NCI-H2196 (cell line): ENCODE results near the gene TIE1.

ENCODE experiments used
- DNase-seq: peaks from one replicate; lab custom pipeline; 2025; ENCODE audit not compliant: unreplicated experiment; lab: John Stamatoyannopoulos, UW

The TIE1 gene

DNA sequence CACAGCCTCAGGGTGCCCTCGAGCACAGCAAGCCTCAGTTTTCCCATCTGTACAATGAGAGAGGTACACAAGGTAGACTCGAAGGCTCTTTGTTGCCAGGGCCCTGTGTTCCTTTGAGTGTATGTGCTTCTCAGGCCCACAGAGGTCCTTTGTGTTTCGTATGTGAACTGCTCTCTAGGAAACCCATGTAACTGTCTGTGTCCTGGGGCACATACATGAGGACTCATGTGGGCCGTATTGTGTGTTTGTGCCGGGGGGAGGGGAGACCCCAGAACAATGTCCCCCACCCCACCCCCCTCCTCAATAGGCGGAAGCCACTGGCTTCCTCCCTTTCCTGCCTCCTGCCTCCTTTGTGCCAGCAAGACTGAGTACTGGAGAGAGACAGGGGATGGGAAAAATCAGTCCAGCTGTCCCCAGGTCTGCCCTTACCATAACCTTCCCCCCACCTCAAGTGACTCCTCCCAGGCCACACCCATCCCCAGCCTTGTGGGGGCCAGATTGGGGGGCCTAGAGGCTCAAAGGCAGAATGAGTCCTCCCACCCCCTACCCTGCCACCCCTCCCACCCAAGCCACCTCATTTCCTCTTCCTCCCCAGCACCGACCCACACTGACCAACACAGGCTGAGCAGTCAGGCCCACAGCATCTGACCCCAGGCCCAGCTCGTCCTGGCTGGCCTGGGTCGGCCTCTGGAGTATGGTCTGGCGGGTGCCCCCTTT is at the start of gene TIE1:
Gene TIE1, plus strand, starts transcription at position 605 of the 717 bp plus-strand sequence. Its CDS starts 90 bp downstream, at position 695.
- no peak for DNase-seq

DNA sequence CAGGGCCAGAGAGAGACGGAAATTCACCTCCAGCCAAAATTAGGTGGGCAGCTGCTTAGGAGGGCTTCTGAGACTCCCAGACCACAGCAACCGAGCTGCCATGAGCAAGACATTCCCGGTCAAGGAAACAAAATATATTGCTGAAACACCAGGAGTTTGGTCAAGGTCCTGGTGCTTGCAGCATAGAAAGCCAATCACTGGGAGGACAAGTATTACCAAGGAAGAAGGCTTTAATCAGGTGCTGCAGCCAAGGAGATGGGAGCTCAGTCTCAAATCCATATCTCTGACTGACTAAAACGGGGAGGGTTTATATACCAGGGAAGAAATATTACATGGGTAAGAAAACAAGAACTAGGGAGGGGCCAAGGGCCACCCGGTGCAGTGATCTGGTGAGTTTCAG is 49.8 kb upstream of the TIE1 start:
- no peak for DNase-seq

DNA sequence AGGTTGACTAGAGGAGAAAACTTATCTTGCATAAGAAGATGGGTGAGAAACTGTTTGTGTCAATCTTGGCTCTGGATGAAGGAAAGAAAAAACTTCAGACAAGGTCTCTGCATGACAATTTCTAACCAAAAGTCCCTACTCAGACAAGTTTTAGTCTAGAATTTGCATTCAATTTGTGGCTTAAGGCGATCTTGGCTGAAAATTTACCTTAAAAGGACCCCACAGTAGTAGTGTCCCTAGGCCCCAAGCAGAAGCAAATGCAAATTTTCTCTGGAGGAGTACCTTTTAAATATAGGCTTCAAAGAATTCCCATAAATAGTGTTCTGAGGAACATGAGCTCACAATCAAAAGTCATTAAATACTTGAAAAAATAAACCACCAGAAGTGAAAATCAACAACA is 48.6 kb upstream of the TIE1 start:
- DNase-seq = no peak

DNA sequence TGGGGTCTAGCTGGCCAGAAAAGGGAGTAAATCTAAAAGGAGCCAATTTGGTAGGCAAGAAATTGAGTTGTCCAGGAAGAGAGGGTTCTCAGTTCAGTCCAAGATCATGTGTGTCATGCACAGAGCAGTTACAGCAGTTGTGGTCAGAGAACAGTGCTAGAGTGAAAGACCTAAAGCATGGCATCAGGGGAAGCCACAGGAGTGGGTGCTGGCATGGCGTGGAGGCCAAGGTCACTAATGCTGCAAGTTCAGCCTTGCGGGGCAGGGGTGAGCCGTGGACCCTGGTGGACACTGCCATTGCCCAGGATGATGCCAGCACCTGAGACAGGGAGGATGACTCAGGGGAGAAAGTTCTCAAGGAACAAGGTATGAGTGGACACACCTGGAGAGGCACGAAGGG is 47.6 kb upstream of the TIE1 start:
- no peak for DNase-seq

DNA sequence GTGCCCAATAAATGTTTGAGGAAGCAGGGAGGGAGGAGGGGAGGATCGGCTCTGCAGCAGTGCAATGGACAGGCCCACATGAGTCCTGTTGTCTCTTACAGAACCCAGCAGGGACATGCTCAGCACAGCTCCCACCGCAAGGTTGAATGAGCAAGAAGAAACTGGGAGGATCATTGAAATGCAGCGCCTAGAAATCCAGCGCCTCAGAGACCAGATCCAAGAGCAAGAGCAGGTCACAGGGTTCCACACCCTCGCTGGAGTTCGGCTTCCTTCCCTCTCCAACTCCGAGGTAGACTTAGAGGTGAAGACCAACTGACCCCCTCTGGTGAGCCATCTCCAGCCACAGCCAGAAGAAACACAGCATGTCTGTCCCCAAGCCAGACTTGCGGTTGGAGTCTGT is 46.9 kb upstream of the TIE1 start:
- no peak for DNase-seq

DNA sequence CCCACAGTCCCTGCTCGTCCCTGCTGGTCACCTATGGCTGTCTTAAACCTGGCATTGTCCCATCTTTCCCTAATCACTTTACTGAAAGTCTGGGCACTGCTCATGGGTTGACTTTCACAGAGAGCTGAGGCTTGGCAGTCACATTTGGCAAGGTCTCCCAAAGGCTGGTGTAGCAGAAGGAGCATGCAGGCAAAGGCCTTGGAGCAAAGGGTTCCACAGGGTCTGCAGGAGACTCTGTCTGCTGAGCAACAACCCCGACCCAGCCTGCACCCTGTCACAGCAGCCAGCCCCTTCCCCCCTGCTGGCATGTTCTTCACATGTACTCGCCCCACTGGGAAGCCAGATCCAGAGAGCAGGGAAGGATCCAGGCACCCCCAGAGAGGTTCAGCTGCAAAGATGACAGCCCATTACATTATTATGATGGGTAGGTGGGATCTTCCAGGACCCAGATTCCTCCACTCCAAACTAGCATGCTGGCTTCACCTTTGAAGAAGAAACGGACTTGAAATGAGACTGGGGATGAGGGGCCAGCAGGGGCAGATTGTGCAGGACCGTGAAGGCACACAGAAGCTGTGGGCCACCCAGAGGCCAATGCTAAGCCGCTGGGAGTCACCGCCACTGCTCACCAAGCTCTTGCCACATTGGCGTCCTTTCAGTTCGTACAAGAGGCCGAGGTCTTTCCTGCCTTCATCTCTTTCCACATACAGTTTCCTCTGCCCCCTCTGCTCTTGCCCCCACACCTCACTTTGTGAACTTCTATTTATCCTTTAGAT is 45.2 kb upstream of the TIE1 start:
- DNase-seq = no peak

DNA sequence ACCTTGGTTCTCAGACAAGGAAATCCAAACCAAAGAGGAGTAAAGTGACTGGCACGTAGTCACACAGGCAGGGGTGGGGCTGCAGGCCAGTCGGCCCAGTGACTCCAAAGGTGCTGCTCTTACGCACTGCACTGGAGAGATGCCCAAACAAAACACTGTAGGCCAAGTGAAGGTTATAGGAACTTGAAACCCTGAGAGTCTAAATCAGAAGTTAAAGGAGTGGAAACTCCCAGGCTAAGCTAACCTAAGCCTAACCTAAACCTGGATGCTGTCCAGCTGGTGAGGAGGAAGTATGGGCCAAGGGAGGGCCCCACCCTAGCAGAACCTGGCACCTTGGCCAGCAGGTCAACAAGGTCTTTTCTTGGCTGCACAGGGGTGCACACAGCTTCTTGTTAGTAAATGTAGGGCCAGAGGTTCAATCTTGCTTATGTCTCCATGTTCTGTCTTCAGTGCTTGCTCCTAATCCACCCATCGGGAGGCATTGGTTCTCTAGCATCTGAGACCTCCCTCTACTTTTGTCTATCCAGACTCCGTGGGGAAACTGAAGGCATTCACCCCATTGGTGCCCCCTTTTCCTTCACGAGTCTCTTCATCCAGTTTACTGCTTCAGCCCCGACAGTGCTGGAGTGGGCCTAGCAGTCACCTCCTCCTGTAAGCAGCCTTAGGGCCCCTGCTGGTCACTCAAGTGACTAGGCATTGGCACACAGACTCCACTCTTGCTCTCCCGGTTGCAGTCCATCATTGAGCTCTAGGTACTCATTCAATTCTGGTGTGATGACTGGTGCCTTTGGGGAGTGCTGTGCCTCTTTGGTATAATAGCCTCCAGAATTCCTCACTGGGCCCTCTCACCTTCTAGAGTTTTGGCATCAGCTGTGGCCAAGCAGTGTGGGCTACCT is 43.9 kb upstream of the TIE1 start:
- peak; percentile 64 for DNase-seq

DNA sequence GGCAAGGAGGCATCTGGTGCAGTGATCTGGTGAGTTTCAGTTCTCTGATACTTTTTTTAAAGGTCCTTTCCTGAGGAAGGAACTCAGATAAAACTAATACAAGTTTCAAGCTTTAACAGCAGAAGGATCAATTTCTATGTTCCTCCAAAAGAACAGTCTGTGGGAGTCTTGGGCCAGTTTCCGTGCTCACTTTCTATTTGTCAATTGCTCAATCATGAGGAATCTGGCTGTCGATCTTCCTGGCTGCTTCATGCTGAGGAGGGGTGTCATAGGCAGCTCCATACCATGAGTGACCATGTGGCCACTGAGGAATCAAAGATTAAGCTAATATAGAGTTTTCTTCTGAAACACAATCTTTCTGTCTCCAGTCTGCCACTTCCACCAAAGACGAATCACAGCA is 42.4 kb upstream of the TIE1 start:
- DNase-seq = no peak

DNA sequence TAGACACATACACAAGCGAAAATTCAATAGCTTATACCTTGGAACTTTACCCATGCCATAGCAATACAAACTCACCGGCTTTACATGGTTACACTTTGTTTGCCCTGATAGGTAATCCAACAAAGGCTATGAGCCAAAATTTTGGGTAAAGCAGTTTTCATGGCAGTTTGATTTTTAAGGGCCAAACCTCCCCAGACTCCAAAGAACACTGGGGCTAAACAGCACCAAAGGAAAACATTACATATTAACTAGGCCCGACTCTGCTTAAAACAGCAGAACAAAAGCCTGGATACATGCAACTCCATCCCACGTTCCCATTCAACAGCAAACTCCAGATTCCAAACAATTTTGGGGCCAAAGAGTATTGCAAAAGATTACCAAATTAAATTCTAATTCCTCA is 35.4 kb upstream of the TIE1 start:
- no peak for DNase-seq

DNA sequence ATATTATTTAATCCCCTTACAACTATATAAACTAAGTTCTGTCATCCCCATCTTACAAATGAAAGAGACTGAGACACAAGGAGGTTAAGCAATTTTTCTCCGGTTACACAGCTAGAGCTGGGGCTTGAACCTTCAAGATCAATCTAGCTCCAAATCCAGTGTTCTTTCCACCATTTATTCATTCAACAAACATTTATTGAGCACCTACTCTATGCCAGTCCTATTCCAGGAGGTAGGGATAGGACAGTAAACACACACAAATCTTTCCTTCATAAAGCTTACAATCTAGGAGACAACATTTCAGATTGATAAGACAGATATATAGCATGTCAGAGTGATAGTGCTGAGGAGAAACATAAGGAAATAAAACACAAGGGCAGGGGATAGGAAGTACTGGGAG is 33.9 kb upstream of the TIE1 start:
- DNase-seq = no peak

DNA sequence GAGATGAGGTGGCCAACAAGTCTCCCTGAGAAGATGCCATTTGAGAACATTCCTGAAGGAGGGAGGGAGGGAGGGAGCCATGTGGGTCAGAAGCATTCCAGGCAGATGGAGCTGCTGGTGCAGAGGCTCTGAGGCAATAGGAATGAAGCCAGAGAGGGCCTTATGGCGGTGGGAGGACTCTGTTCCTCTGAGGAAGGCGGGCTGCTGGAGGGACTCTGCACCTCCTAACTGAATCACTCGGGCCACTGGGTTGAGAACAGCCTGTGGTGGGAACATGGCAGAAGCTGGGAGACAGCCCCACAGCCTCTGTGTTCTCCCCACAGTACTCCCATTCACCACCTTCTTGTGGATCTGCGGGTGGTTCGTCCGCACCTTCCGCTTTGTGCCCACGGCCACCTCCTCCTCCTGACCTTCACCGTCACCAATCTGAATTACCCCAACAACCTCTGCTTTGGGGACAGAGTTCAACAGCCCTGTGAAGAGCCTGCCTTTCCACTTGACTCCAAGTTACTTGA is 33.4 kb upstream of the TIE1 start:
- no peak for DNase-seq

DNA sequence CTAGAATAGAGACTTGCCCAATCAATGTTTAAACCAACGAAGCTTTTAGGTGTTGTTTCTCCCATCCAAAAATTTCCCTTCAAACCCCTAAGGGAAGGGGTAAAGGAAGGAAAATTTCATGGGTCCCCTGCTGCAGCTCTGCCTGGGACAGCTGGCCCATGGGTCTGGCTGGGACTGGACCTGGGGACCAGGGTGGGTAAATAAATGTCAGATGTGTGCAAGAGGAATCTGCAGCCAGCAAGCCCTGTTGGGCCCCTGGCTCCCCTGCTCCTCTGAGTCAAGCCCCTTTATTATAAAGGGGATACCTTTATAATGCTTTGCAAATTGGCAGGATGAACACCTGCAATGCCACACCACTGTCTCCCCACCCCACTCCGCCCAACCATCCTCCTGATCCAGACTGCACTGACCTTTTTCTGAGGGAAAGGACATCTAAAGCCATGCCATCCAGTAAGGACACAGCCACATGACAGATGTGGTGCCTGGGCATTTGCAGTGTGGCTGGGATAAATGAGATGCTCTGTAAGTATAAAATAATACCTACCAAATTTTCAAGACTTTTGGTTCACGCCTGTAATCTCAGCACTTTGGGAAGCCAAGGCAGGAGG is 32.9 kb upstream of the TIE1 start:
- DNase-seq = no peak

DNA sequence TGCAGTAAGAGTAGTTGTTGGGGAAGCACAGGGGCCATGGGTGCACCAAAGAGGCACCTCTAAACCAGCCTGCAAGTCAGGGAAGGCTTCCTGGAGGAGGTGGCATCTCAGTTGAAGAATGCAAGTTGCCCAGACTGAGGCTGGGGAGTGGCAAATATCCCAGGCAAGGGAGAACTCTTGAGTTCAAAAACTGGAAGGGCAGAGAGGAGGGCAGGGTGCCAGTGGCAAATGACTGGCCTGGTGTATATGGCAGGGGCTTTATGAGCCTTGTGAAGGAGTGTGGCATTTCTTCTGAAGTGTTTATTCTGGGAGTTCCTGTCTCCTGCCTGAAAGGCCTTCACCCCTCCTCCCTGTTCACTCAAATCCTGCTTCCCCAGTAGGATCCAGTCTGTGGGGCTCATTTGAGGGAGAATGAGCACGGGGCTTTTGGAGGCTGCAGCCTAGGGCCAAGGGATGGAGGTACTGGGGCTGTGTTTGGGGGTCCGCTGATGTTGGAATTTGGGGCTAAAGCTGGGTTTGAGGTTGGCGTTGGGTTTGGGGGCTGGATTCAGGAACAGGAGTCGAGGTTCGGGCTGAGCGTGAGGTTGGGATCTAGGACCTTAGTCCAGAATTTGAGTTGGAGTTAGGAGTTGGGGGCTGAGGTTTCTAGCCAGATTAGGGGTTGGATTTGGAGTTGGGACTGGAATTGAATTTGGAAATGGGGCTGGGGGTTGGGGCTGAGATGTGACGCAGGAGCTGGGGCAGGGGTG is 31.0 kb upstream of the TIE1 start, which contains the start of gene TMEM125:
Gene TMEM125, plus strand, starts transcription at position 357 of the 749 bp plus-strand sequence. CDS start 2,740 bp downstream, outside the sequence.
- DNase-seq = peak; percentile 5

DNA sequence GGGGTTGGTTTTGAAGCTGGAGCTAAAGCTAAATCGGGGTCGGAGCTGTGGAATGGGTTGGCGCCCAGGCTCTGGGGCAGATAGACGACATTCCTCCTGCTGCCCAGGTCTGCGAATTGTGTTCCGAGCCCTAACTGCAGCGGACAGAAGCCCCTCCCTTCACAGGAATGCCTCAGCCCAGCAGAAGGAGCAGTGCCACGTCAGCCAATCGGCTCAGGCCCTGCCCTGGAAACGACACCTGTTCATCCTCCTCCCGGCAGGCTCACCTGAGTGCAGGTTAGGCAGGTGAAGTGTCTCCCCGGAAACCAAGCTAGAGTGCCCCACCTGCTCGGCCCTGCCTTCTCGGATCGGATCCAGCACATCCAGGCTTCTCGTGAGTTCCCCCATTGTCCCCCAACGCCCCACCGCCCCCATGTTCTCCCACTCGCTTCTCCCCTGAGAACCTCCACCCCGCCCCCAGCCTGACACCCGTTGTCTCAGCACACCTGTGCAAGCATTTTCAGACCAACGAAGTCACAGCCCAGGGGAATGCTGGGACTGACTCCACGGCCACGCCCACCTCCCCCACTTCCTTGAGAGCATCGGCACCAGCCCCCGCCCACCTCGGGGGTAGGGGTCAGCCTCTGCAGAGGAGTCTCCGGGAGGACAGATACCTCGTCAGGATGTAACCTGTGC is 30.2 kb upstream of the TIE1 start:
- DNase-seq = peak; percentile 20

DNA sequence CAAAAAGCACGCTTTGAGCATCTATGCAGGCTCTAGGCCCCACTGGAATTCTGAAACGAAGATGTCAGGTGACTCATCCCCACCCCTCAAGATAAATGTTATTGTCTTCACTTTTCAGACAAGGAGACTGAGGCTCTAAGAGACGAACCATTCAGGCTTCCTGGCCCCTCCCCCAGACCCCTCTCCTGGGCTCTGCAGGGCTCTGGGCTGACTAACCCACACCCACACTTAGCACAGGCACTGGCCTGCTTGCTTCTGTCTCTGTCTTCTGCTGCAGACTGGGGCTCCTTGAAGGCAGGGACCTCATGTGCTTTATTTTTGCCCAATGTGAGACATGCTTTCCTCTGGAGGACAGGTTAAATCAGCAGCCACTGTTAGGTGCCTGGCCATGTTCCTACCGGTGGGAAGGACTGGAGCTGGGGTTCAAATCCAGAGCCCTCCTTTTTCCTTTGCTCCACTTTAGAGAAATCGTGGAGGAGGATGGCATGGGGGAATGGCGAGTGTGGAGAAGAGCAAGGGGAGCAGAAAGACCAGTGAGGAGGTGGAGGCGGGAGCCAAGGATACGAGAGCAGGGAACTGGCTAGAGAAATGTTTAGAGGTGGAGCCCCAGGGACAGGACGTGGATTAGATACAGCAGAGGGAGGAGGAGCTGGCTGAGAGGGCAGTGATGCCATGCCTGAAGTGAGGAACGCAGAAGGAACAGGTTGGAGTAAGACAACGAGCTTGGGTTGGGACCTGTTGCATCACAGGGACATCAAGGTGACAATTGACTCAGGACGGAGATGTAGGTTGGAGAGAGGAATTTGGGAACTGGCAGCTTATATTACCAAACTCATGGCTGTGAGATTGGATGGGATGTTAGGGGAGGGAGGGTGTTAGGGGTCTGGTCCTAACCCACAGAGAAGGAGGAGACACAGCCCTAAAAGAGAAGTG is 29.3 kb upstream of the TIE1 start:
- no peak for DNase-seq

DNA sequence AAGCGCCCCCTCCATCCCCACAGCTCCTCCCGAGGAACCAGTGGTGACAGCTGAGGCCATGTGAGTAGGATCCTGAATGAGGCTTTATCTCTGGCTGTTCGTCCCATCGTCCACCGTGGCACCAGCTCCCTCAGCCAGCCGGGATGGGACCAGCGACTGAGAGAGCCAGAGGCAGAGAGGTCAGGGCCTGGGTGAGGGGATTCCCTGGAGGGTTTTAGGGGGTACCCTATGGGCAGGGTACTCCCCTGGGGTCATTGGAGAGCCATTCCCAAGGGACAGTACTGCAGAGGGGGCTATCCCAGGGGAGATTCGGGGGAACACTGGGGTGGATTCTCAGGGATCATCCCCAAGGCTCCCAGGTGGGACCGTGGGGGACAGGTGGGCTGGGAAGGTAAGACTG is 28.6 kb upstream of the TIE1 start:
- no peak for DNase-seq

DNA sequence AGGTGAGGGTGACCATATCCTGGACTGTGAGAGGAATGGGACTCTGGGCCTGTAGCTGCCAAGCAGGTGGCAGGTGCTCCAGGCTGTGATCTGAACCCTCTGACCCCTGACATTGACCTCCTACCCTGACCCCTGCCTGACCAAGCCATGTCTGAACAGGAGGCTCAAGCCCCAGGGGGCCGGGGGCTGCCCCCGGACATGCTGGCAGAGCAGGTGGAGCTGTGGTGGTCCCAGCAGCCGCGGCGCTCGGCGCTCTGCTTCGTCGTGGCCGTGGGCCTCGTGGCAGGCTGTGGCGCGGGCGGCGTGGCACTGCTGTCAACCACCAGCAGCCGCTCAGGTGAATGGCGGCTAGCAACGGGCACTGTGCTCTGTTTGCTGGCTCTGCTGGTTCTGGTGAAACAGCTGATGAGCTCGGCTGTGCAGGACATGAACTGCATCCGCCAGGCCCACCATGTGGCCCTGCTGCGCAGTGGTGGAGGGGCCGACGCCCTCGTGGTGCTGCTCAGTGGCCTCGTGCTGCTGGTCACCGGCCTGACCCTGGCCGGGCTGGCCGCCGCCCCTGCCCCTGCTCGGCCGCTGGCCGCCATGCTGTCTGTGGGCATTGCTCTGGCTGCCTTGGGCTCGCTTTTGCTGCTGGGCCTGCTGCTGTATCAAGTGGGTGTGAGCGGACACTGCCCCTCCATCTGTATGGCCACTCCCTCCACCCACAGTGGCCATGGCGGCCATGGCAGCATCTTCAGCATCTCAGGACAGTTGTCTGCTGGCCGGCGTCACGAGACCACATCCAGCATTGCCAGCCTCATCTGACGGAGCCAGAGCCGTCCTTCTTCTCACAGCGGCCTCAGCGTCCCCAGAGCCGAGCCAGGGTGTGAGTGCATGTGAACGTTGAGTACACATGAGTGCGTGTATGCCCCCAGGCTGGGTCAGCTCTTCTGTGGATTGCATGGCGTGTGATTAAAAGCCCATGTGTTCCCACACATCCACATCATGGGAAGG is 27.9 kb upstream of the TIE1 start:
- no peak for DNase-seq
